ENCODE results near the gene SPTLC1.

DNA sequence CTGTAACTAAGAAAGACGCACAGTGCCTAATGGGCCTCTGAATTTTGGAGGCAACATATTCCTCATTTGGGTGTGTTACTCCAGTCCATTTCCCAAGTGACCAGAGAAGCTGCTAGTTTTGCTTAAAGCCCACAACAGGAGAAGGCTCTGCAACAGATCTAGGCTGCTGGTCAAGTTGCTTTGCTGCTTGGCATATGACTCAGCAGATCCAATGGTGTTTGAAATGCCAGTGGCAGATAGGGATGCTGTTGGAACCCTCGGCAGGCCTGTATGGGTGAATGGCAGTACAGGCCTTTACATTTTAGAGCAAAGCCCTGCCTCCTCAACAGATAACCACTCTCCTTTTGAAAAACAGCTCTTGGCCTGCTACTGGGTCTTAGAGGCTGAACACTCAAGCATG, 129.0 kb downstream of the SPTLC1 start:
- no peak for TF ChIP-seq CTCF (IDR thresholded peaks at IDR 0.05)
- TF ChIP-seq POLR2A (IDR thresholded peaks at IDR 0.05), result no peak
- TF ChIP-seq POLR2AphosphoS5 (IDR thresholded peaks at IDR 0.05), result no peak
